ENCODE results near the gene CORO2B.

The CORO2B gene

GRCh38 chr15:68587769-68588385 lies 9.1 kb downstream of the CORO2B start (continued):
- TF ChIP-seq, protein P1, sequence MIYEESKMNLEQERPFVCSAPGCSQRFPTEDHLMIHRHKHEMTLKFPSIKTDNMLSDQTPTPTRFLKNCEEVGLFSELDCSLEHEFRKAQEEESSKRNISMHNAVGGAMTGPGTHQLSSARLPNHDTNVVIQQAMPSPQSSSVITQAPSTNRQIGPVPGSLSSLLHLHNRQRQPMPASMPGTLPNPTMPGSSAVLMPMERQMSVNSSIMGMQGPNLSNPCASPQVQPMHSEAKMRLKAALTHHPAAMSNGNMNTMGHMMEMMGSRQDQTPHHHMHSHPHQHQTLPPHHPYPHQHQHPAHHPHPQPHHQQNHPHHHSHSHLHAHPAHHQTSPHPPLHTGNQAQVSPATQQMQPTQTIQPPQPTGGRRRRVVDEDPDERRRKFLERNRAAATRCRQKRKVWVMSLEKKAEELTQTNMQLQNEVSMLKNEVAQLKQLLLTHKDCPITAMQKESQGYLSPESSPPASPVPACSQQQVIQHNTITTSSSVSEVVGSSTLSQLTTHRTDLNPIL (CRISPR knock-in tag; IDR thresholded peaks at IDR 0.05; ENCODE audit: low read depth), result no peak

GRCh38 chr15:68589053-68589452 lies 10.3 kb downstream of the CORO2B start:
- ATAC-seq, result no peak
- TF ChIP-seq SNAI2 (CRISPR knock-in tag; IDR thresholded peaks at IDR 0.05), result no peak
- no peak for TF ChIP-seq TSHZ2 (CRISPR knock-in tag; IDR thresholded peaks at IDR 0.05)
- no peak for TF ChIP-seq ESRRG (CRISPR knock-in tag; IDR thresholded peaks at IDR 0.05)
- TF ChIP-seq, protein P1 (CRISPR knock-in tag; IDR thresholded peaks at IDR 0.05; ENCODE audit: low read depth), result no peak
- TF ChIP-seq BACH2 (CRISPR knock-in tag; IDR thresholded peaks at IDR 0.05; ENCODE audit: borderline replicate concordance), result no peak
- no peak for TF ChIP-seq ZNF565 (CRISPR knock-in tag; conservative IDR thresholded peaks at IDR 0.05; ENCODE audit: low read depth)
- TF ChIP-seq ZFP30 (CRISPR knock-in tag; IDR thresholded peaks at IDR 0.05), result no peak
- no peak for TF ChIP-seq ARNTL (CRISPR knock-in tag; IDR thresholded peaks at IDR 0.05; ENCODE audit: borderline replicate concordance, low read depth)
- no peak for TF ChIP-seq ISL1 (CRISPR knock-in tag; IDR thresholded peaks at IDR 0.05)
- no peak for TF ChIP-seq RARB (CRISPR knock-in tag; IDR thresholded peaks at IDR 0.05)
- TF ChIP-seq ZNF70 (CRISPR knock-in tag; IDR thresholded peaks at IDR 0.05), result no peak
- TF ChIP-seq TCF4 (CRISPR knock-in tag; IDR thresholded peaks at IDR 0.05; ENCODE audit: borderline replicate concordance), result no peak
- TF ChIP-seq, protein P2, sequence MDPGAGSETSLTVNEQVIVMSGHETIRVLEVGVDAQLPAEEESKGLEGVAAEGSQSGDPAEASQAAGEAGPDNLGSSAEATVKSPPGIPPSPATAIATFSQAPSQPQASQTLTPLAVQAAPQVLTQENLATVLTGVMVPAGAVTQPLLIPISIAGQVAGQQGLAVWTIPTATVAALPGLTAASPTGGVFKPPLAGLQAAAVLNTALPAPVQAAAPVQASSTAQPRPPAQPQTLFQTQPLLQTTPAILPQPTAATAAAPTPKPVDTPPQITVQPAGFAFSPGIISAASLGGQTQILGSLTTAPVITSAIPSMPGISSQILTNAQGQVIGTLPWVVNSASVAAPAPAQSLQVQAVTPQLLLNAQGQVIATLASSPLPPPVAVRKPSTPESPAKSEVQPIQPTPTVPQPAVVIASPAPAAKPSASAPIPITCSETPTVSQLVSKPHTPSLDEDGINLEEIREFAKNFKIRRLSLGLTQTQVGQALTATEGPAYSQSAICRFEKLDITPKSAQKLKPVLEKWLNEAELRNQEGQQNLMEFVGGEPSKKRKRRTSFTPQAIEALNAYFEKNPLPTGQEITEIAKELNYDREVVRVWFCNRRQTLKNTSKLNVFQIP (CRISPR knock-in tag; IDR thresholded peaks at IDR 0.05; ENCODE audit: borderline replicate concordance, low read depth), result no peak
- TF ChIP-seq ZFP3 (CRISPR knock-in tag; IDR thresholded peaks at IDR 0.05), result no peak
- TF ChIP-seq TOX (CRISPR knock-in tag; IDR thresholded peaks at IDR 0.05; ENCODE audit: borderline replicate concordance), result no peak
- TF ChIP-seq ZC3H10 (CRISPR knock-in tag; IDR thresholded peaks at IDR 0.05), result no peak
- no peak for TF ChIP-seq GLIS3 (CRISPR knock-in tag; IDR thresholded peaks at IDR 0.05)
- TF ChIP-seq, protein P3, sequence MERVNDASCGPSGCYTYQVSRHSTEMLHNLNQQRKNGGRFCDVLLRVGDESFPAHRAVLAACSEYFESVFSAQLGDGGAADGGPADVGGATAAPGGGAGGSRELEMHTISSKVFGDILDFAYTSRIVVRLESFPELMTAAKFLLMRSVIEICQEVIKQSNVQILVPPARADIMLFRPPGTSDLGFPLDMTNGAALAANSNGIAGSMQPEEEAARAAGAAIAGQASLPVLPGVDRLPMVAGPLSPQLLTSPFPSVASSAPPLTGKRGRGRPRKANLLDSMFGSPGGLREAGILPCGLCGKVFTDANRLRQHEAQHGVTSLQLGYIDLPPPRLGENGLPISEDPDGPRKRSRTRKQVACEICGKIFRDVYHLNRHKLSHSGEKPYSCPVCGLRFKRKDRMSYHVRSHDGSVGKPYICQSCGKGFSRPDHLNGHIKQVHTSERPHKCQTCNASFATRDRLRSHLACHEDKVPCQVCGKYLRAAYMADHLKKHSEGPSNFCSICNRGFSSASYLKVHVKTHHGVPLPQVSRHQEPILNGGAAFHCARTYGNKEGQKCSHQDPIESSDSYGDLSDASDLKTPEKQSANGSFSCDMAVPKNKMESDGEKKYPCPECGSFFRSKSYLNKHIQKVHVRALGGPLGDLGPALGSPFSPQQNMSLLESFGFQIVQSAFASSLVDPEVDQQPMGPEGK (CRISPR knock-in tag; IDR thresholded peaks at IDR 0.05; ENCODE audit: borderline replicate concordance), result no peak

DNA sequence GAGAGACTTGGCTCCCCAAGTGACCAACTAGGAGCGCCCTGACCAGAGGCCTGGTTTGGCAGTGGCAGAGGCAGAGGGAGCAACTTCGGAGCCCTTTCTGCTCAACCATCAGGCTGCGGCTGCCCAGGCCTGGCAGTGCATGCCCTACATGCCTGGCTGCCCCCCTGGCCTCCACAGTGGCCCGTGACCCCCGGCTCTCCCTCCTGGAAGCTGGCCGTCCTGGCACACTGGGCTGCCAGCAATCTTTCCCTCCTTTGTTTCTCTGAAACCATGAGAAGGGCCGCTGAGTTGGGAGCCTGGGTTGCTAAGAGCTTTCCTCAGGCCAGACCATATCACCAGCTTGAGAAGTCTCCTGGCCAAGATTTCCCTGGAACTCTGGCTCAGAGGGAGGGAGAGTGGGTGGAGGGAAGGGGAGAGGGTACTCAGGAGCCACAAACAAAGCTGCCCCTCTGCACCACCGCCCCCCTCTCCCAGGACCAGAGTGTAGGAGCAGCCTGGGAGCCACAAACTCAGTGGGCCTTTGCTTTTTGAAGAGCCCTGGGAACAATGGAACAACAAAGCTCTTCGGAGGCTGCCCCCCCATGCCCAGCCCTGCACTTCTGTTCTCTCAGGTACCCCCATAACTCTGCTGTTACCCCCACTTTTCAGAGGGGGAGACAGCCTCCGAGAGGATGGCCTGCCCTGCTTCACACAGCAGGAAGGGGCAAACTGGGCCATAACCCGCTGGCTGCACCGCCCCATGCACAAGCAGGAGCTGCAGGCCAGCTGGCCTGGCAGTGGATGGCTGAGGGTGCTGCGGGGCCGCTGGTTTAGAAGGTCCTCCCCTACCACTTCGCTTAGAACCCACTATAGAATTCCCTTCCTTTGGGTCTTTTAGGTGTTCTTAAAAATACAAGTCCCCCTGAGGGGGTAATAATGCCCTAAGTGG lies 11.3 kb downstream of the CORO2B start:
- no peak for ATAC-seq
- no peak for TF ChIP-seq ZNF8 (CRISPR knock-in tag; IDR thresholded peaks at IDR 0.05)
- TF ChIP-seq GLIS3 (CRISPR knock-in tag; IDR thresholded peaks at IDR 0.05), result no peak
- TF ChIP-seq ZFP3 (CRISPR knock-in tag; IDR thresholded peaks at IDR 0.05), result no peak
- no peak for TF ChIP-seq ZNF565 (CRISPR knock-in tag; conservative IDR thresholded peaks at IDR 0.05; ENCODE audit: low read depth)
- no peak for TF ChIP-seq ZNF70 (CRISPR knock-in tag; IDR thresholded peaks at IDR 0.05)
- no peak for TF ChIP-seq CSDC2 (CRISPR knock-in tag; IDR thresholded peaks at IDR 0.05)
- TF ChIP-seq TOX (CRISPR knock-in tag; IDR thresholded peaks at IDR 0.05; ENCODE audit: borderline replicate concordance), result no peak
- TF ChIP-seq RARB (CRISPR knock-in tag; IDR thresholded peaks at IDR 0.05), result no peak
- TF ChIP-seq, protein P1 (CRISPR knock-in tag; IDR thresholded peaks at IDR 0.05; ENCODE audit: low read depth), result no peak
- no peak for TF ChIP-seq SNAI2 (CRISPR knock-in tag; IDR thresholded peaks at IDR 0.05)
- no peak for TF ChIP-seq OSR1 (CRISPR knock-in tag; IDR thresholded peaks at IDR 0.05)
- TF ChIP-seq, protein P3 (CRISPR knock-in tag; IDR thresholded peaks at IDR 0.05; ENCODE audit: borderline replicate concordance), result no peak
- TF ChIP-seq BACH2 (CRISPR knock-in tag; IDR thresholded peaks at IDR 0.05; ENCODE audit: borderline replicate concordance), result no peak

Data from SK-N-SH treated with all-trans-retinoic acid at 6 μM for 48 hours (cell line).